GM12878 (cell line): ENCODE measurements around the gene PHF10. TPM values are rescaled to one million over a fixed set of nuclear protein-coding genes. Genes with fewer than 3 reads are reported as not detected.

Experiments
- ATAC-seq: fragments of 200-7000 bp; cut with Tn5 transposase; 3 replicates; pipeline ENCODE4 v1.9.1; 2020; ENCODE audit warnings: mild to moderate bottlenecking, moderate library complexity
- BruUV-seq: library from RNA; stranded (reverse); fragments of 400-500 nt; replicated peaks from 2 replicates; lab custom pipeline; 2021; lab: Mats Ljungman, UMichigan
- CTCF ChIA-PET: fragments of 300-600 bp; sonication (Branson Sonifier 250); formaldehyde crosslinking; extraction: SDS; loops from one replicate; lab custom pipeline; 2021; ENCODE audit warnings: inconsistent platforms; lab: Yijun Ruan, JAX
- POLR2A ChIA-PET: fragments of 350-600 bp; formaldehyde crosslinking; extraction: SDS; loops from one replicate; lab custom pipeline; 2021; ENCODE audit warnings: inconsistent platforms; lab: Charles Lee
- RAD21 ChIA-PET: fragments of 300-600 bp; sonication (Branson Sonifier 250); formaldehyde crosslinking; loops from one replicate; lab custom pipeline; 2023; ENCODE audit warnings: antibody characterized with exemption; ENCODE audit not compliant: unreplicated experiment; lab: Charles Lee
- SMC1A ChIA-PET: fragments of 300-600 bp; sonication (Branson Sonifier 250); formaldehyde crosslinking; loops from one replicate; lab custom pipeline; 2023; ENCODE audit not compliant: unreplicated experiment, uncharacterized antibody; lab: Charles Lee
- DNase-seq: peaks from one replicate; pipeline ENCODE4 v3.0.0-alpha.2; 2011; ENCODE audit warnings: low read depth, low spot score
- FAIRE-seq: peaks from 3 replicates; lab custom pipeline; 2011; peaks lifted over from hg19 to GRCh38; lab: Jason Lieb, UNC
- H2AFZ ChIP-seq: 2 replicates; pipeline ENCODE4 v1.6.0; 2011; ENCODE audit warnings: low read depth, low read length, control low read depth; ENCODE audit not compliant: control insufficient read depth
- H3K27ac ChIP-seq: 2 replicates; pipeline ENCODE4 v1.5.1; 2011; ENCODE audit warnings: control low read depth; ENCODE audit not compliant: control insufficient read depth, insufficient read depth
- H3K27me3 ChIP-seq, 2 experiments: replicated peaks in 1 of 2; 2 replicates each; pipeline versions ENCODE4 v1.6.0 to v1.6.1; 2011; ENCODE audit warnings: low read length in 1 of 2; ENCODE audit not compliant: control insufficient read depth in 2 of 2, insufficient read depth in 2 of 2
- H3K36me3 ChIP-seq, 2 experiments: 2 replicates each; pipeline ENCODE4 v1.5.1; 2011; ENCODE audit warnings: low read length in 1 of 2; ENCODE audit not compliant: control insufficient read depth in 2 of 2, insufficient read depth in 2 of 2
- H3K4me1 ChIP-seq: 2 replicates; pipeline ENCODE4 v1.6.1; 2011; ENCODE audit warnings: mild to moderate bottlenecking, low read length, moderate library complexity, mixed read lengths; ENCODE audit not compliant: control insufficient read depth, insufficient read depth
- H3K4me2 ChIP-seq: 2 replicates; pipeline ENCODE4 v1.6.0; 2011; ENCODE audit warnings: control low read depth; ENCODE audit not compliant: control insufficient read depth, insufficient read depth
- H3K4me3 ChIP-seq: fragments of 200-600 bp; sonication (generic); 2 replicates; pipeline ENCODE4 v1.5.1; 2016
- H3K79me2 ChIP-seq: 2 replicates; pipeline ENCODE4 v1.6.0; 2011; ENCODE audit warnings: low read length; ENCODE audit not compliant: control insufficient read depth, insufficient read depth
- H3K9ac ChIP-seq: 2 replicates; pipeline ENCODE4 v1.8.0; 2011; ENCODE audit warnings: low read length, control low read depth, mixed read lengths; ENCODE audit not compliant: control insufficient read depth, insufficient read depth
- H3K9me3 ChIP-seq: replicated peaks from 3 replicates; pipeline ENCODE4 v1.5.1; 2011; ENCODE audit warnings: mild to moderate bottlenecking, low read length; ENCODE audit not compliant: control insufficient read depth, insufficient read depth
- H4K20me1 ChIP-seq: 2 replicates; pipeline ENCODE4 v1.6.0; 2011; ENCODE audit not compliant: control insufficient read depth, insufficient read depth
- CBFB ChIP-seq: IDR thresholded peaks from 2 replicates; pipeline ENCODE4 v1.6.1; 2016; ENCODE audit warnings: antibody characterized with exemption, low read depth
- CTCF ChIP-seq, 3 experiments: IDR thresholded peaks in 2 of 3; conservative IDR thresholded peaks in 1 of 3; 2 replicates each; pipeline ENCODE4 v1.5.1; 2011; ENCODE audit warnings: low read depth in 3 of 3, low read length in 3 of 3, mild to moderate bottlenecking in 3 of 3, control low read depth in 2 of 3, moderate library complexity in 2 of 3, inconsistent platforms in 1 of 3, mixed read lengths in 1 of 3; ENCODE audit not compliant: control insufficient read depth in 2 of 3, insufficient read depth in 1 of 3; ENCODE audit errors: extremely low read depth in 1 of 3
- GATAD2B ChIP-seq: fragments of 450-650 bp; conservative IDR thresholded peaks from 2 replicates; pipeline ENCODE4 v1.6.1; 2017; ENCODE audit warnings: low read depth, mild to moderate bottlenecking, moderate library complexity
- HCFC1 ChIP-seq: fragments of 150-350 bp; IDR thresholded peaks from 2 replicates; pipeline ENCODE4 v1.6.1; 2014; ENCODE audit warnings: low read length
- JUNB ChIP-seq: IDR thresholded peaks from 2 replicates; pipeline ENCODE4 v1.6.1; 2016; ENCODE audit warnings: antibody characterized with exemption, mild to moderate bottlenecking
- REST ChIP-seq: IDR thresholded peaks from 2 replicates; pipeline ENCODE4 v1.6.1; 2012; ENCODE audit warnings: mild to moderate bottlenecking, low read depth, low read length
- ZBTB11 ChIP-seq: fragments of 450-650 bp; formaldehyde crosslinking; IDR thresholded peaks from 2 replicates; pipeline ENCODE4 v1.5.0; 2022; ENCODE audit warnings: mild to moderate bottlenecking, missing genetic modification characterization
- WGBS: methylation state at CpG from one replicate; pipeline ENCODE4 v1.1.6; 2016; ENCODE audit warnings: low lambda C conversion rate; ENCODE audit not compliant: insufficient replicate concordance, insufficient coverage; ENCODE audit errors: missing lambda C conversion rate; 5-methylcytosine and 5-hydroxymethylcytosine counted together
- in situ Hi-C: fragments of 300-500 bp; cut with MboI; formaldehyde crosslinking; loops from 9 replicates; pipeline ENCODE4 v1.14.3; 2018; ENCODE audit warnings: mixed read lengths
- intact Hi-C: fragments of 100-400 bp; cut with micrococcal nuclease; formaldehyde crosslinking; loops from one replicate; pipeline ENCODE4 v1.14.2; 2022; ENCODE audit not compliant: unreplicated experiment
- polyA plus RNA-seq, 11 experiments: library from polyadenylated mRNA; depleted of rRNA in 4 of 11; unstranded in 6 of 11; stranded (reverse) in 5 of 11; fragments of >200 nt; fragmentation: Nextera tagmentation in 4 of 11; fragmentation: Illumina TruSeq in 1 of 11; extraction: Ambion mirVana in 4 of 11; extraction: Trizol in 1 of 11; gene quantifications; 1 replicate in 1 of 11; 2 replicates in 10 of 11; pipeline versions ENCODE4 v1.2.1 to v1.2.3, GENCODE V29; 2011 to 2016; ENCODE audit warnings: inconsistent platforms in 2 of 11, missing spikeins in 2 of 11, low read depth in 1 of 11
- total RNA-seq, 4 experiments: library from RNA; depleted of rRNA in 3 of 4; stranded (reverse); fragments of >200 nt in 3 of 4; fragmentation: Illumina TruSeq in 1 of 4; extraction: Trizol in 1 of 4; gene quantifications; 2 replicates each; pipeline versions ENCODE4 v1.2.1 to v1.2.3, GENCODE V29; 2013 to 2021

Gene PHF10
- total and polyA plus RNA-seq, 10 of the 15 experiments (the other 5 are each of a cell fraction or from before 2014, with no cell fraction given): 3.8 to 35.6 (median 15.8) TPM

- TF ChIP-seq ZBTB11 (CRISPR knock-in tag): no peak
Observed at GRCh38 chr6:169702840-169703246, 21.5 kb downstream of the PHF10 start (continued).

- Histone ChIP-seq H3K36me3 (peaks cover 0 to 4% of the 10 kb centered on the region in 2 experiments; a peak in 3 of 4 replicates), H3K4me3 (peak within 1 kb of the TSS; percentile 99), H3K4me2 (peak within 1 kb of the TSS; percentile 90), H3K9ac (peak within 1 kb of the TSS; percentile 61), H2AFZ (peak within 1 kb of the TSS; percentile 95), H3K4me1 (peaks cover 7% of the 10 kb centered on the region), H4K20me1 (no peaks in the 10 kb centered on the region), H3K27me3 (no peaks in the 10 kb centered on the region), H3K79me2 (peaks cover 46% of the 10 kb centered on the region), H3K27ac (peak within 1 kb of the TSS; percentile 78), H3K9me3 (no peaks in the 10 kb centered on the region)
- BruUV-seq: no TSS peak
- POLR2A ChIA-PET: interaction anchor here (0.6 to 5.3 kb wide), 10 partner anchors 9 to 592 kb away, joined by 3 to 32 read pairs (median 4); partner anchors contain the start of genes DYNLT2, ERMARD and PHF10
- intact Hi-C loops: loop anchor here (1.0 to 5.0 kb wide), 4 partner anchors 20 to 850 kb away; partner anchors contain the start of genes DYNLT2, ERMARD, PSMB1 and TBP
- CTCF ChIA-PET: interaction anchor here (0.9 to 1.6 kb wide), 4 partner anchors 9 to 23 kb away, joined by 3 to 6 read pairs (median 5); no protein-coding TSS in a partner anchor
- peak; percentile 94 for FAIRE-seq
- peak; percentile 96 for ATAC-seq
- DNase-seq: peak; percentile 83
- RAD21 ChIA-PET: interaction anchor here (0.6 to 2.3 kb wide), 5 partner anchors 17 to 50 kb away, joined by 3 to 9 read pairs (median 4); no protein-coding TSS in a partner anchor
- in situ Hi-C loops: loop anchor here (5.0 kb wide), 1 partner anchor 850 kb away; the partner anchor contains the start of genes PSMB1 and TBP
- WGBS: 1% methylated on average over 92 of the region's 92 CpGs
- SMC1A ChIA-PET: interaction anchor here (1.6 to 5.6 kb wide), 2 partner anchors 15 to 21 kb away, joined by 7 to 39 read pairs; no protein-coding TSS in a partner anchor
- no peak for TF ChIP-seq JUNB
- no peak for TF ChIP-seq REST
- peak; percentile 69 for TF ChIP-seq HCFC1
- TF ChIP-seq CTCF (IDR thresholded peaks at IDR 0.05 in 2 of 3, conservative IDR thresholded peaks at IDR 0.05 in 1 of 3; ENCODE audit: control insufficient read depth in 2 of 3, extremely low read depth in 1 of 3, insufficient read depth in 1 of 3, low read depth in 3 of 3, low read length in 3 of 3): peak in 2 of 3 experiments; percentile 14 to 18; a peak in 1 of 6 replicates
- peak; percentile 69; the same call in 1 of the 2 replicates for TF ChIP-seq GATAD2B
- peak; percentile 94 for TF ChIP-seq CBFB
Observed at GRCh38 chr6:169701954-169702839, 22.1 kb downstream of the PHF10 start, which contains the start of the genes C6orf120 and WDR27. Gene C6orf120, plus strand, starts transcription at chr6:169702126. Its CDS starts 334 bp downstream, at chr6:169702460. Gene WDR27, minus strand, starts transcription at chr6:169702029. Its CDS starts 13,024 bp downstream, at chr6:169689005.
